SK-N-SH treated with all-trans-retinoic acid at 6 μM for 48 hours (cell line): ENCODE results near the gene INPP5J.

Experiments
- BACH2 ChIP-seq: fragments of 250-450 bp; sonication (Bioruptor Pico); IDR thresholded peaks from 2 replicates; pipeline ENCODE4 v1.9.0; 2021; ENCODE audit warnings: mild to moderate bottlenecking, borderline replicate concordance
- ESRRG ChIP-seq: fragments of 250-450 bp; sonication (Bioruptor Pico); IDR thresholded peaks from 2 replicates; pipeline ENCODE4 v1.6.1; 2021; ENCODE audit warnings: mild to moderate bottlenecking
- ISL1 ChIP-seq: fragments of 250-450 bp; sonication (Bioruptor Pico); IDR thresholded peaks from 2 replicates; pipeline ENCODE4 v2.1.2; 2022; ENCODE audit warnings: mild to moderate bottlenecking, moderate library complexity
- PATZ1 ChIP-seq: fragments of 250-450 bp; sonication (Bioruptor Pico); IDR thresholded peaks from 2 replicates; pipeline ENCODE4 v1.8.0; 2020; ENCODE audit warnings: mild to moderate bottlenecking, moderate library complexity, borderline replicate concordance
- PPARA ChIP-seq: fragments of 250-450 bp; sonication (Bioruptor Pico); IDR thresholded peaks from 2 replicates; pipeline ENCODE4 v1.5.0; 2020; ENCODE audit warnings: mild to moderate bottlenecking, borderline replicate concordance
- SNAI2 ChIP-seq: fragments of 250-450 bp; sonication (Bioruptor Pico); IDR thresholded peaks from 2 replicates; pipeline ENCODE4 v1.5.0; 2020; ENCODE audit warnings: mild to moderate bottlenecking, moderate library complexity
- TCF4 ChIP-seq: fragments of 250-450 bp; sonication (Bioruptor Pico); IDR thresholded peaks from 2 replicates; pipeline ENCODE4 v1.8.0; 2021; ENCODE audit warnings: mild to moderate bottlenecking, moderate library complexity, borderline replicate concordance
- ZC3H10 ChIP-seq: fragments of 250-450 bp; sonication (Bioruptor Pico); IDR thresholded peaks from 2 replicates; pipeline ENCODE4 v1.5.1; 2021; ENCODE audit warnings: mild to moderate bottlenecking, moderate library complexity
- ZFP3 ChIP-seq: fragments of 250-450 bp; sonication (Bioruptor Pico); IDR thresholded peaks from 2 replicates; pipeline ENCODE4 v1.5.0; 2020; ENCODE audit warnings: mild to moderate bottlenecking, moderate library complexity
- ZFP30 ChIP-seq: fragments of 450-650 bp; formaldehyde crosslinking; IDR thresholded peaks from 2 replicates; pipeline ENCODE4 v1.5.0; 2022; ENCODE audit warnings: mild to moderate bottlenecking, moderate library complexity
- TF ChIP-seq, protein P1 (sequence below): fragments of 250-450 bp; sonication (Bioruptor Pico); IDR thresholded peaks from 2 replicates; pipeline ENCODE4 v1.5.1; 2020; ENCODE audit warnings: low read depth, mild to moderate bottlenecking, moderate library complexity
- TF ChIP-seq, protein P2 (sequence below): fragments of 250-450 bp; sonication (Bioruptor Pico); IDR thresholded peaks from 2 replicates; pipeline ENCODE4 v1.5.1; 2021; ENCODE audit warnings: mild to moderate bottlenecking, moderate library complexity
- TF ChIP-seq, protein P3 (sequence below): fragments of 250-450 bp; sonication (Bioruptor Pico); IDR thresholded peaks from 2 replicates; pipeline ENCODE4 v1.5.0; 2020; ENCODE audit warnings: mild to moderate bottlenecking, moderate library complexity

DNA sequence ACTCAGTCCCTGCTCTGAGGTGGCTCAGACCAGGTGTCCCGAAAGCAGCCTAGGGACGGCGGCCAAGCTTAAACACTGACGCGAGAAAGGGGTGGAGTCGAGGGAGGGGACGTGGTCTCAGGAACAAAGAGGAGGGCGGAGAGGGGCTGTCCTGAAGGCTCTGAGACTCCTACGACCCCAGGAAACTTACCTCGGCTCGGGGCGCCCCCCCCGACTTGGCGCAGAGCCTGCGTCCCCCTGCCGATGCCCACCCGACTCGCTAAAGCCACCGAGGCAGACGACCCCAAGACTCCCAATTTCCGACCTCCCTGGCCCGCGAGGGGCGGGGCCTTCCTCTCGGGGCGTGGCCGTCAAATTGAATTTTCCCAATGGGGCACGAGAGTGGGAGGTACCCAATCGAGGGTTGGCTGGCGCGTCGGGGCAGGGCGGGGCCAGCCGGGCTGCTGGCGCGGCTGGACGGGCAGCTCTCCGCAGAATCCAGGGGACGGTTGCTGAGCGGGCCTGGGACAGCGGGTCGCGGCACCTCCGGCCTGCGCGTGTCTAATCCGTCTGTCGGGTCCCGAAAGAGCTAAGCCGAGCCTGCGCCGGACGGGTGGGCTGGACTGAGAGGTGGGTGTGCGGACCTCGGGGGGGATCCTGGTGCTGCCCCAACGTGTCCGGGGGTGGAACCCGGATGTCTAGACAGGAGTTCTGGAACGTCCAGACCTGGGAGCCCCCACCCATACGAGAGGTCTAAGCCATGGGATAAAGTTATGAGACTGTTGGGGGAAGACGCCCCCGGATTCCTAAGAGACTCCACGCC is 41.7 kb upstream of the INPP5J start, which contains the start of gene SMTN:
- no peak for TF ChIP-seq ZFP30 (CRISPR knock-in tag)
- no peak for TF ChIP-seq ZFP3 (CRISPR knock-in tag)
- no peak for TF ChIP-seq ESRRG
- TF ChIP-seq SNAI2 (CRISPR knock-in tag): no peak
- TF ChIP-seq TCF4: no peak
- no peak for TF ChIP-seq PPARA (CRISPR knock-in tag)
- no peak for TF ChIP-seq BACH2
- TF ChIP-seq PATZ1 (CRISPR knock-in tag): no peak
- no peak for TF ChIP-seq ISL1
- TF ChIP-seq, protein P1, sequence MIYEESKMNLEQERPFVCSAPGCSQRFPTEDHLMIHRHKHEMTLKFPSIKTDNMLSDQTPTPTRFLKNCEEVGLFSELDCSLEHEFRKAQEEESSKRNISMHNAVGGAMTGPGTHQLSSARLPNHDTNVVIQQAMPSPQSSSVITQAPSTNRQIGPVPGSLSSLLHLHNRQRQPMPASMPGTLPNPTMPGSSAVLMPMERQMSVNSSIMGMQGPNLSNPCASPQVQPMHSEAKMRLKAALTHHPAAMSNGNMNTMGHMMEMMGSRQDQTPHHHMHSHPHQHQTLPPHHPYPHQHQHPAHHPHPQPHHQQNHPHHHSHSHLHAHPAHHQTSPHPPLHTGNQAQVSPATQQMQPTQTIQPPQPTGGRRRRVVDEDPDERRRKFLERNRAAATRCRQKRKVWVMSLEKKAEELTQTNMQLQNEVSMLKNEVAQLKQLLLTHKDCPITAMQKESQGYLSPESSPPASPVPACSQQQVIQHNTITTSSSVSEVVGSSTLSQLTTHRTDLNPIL (CRISPR knock-in tag): no peak
- TF ChIP-seq, protein P2, sequence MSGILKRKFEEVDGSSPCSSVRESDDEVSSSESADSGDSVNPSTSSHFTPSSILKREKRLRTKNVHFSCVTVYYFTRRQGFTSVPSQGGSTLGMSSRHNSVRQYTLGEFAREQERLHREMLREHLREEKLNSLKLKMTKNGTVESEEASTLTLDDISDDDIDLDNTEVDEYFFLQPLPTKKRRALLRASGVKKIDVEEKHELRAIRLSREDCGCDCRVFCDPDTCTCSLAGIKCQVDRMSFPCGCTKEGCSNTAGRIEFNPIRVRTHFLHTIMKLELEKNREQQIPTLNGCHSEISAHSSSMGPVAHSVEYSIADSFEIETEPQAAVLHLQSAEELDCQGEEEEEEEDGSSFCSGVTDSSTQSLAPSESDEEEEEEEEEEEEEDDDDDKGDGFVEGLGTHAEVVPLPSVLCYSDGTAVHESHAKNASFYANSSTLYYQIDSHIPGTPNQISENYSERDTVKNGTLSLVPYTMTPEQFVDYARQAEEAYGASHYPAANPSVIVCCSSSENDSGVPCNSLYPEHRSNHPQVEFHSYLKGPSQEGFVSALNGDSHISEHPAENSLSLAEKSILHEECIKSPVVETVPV: no peak
- TF ChIP-seq, protein P3, sequence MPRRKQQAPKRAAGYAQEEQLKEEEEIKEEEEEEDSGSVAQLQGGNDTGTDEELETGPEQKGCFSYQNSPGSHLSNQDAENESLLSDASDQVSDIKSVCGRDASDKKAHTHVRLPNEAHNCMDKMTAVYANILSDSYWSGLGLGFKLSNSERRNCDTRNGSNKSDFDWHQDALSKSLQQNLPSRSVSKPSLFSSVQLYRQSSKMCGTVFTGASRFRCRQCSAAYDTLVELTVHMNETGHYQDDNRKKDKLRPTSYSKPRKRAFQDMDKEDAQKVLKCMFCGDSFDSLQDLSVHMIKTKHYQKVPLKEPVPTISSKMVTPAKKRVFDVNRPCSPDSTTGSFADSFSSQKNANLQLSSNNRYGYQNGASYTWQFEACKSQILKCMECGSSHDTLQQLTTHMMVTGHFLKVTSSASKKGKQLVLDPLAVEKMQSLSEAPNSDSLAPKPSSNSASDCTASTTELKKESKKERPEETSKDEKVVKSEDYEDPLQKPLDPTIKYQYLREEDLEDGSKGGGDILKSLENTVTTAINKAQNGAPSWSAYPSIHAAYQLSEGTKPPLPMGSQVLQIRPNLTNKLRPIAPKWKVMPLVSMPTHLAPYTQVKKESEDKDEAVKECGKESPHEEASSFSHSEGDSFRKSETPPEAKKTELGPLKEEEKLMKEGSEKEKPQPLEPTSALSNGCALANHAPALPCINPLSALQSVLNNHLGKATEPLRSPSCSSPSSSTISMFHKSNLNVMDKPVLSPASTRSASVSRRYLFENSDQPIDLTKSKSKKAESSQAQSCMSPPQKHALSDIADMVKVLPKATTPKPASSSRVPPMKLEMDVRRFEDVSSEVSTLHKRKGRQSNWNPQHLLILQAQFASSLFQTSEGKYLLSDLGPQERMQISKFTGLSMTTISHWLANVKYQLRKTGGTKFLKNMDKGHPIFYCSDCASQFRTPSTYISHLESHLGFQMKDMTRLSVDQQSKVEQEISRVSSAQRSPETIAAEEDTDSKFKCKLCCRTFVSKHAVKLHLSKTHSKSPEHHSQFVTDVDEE (CRISPR knock-in tag): no peak
- TF ChIP-seq ZC3H10 (CRISPR knock-in tag): no peak
